DOHH2 (cell line): Measurements from ENCODE around the gene ASIC3.

Experiments
- H3F3A ChIP-seq: fragments of 200-600 bp; sonication (generic), shearing (Covaris generic); 2 replicates; pipeline ENCODE4 v1.6.0; 2016; ENCODE audit warnings: antibody characterized with exemption, mild to moderate bottlenecking; ENCODE audit not compliant: control insufficient read depth, insufficient read depth
- H3K27ac ChIP-seq: fragments of 200-600 bp; sonication (generic); 2 replicates; pipeline ENCODE4 v1.5.1; 2014; ENCODE audit warnings: low read depth, mild to moderate bottlenecking, low read length, moderate library complexity
- H3K27me3 ChIP-seq: fragments of 200-600 bp; sonication (generic); 2 replicates; pipeline ENCODE4 v1.6.1; 2014; ENCODE audit warnings: mild to moderate bottlenecking, low read length, mixed read lengths; ENCODE audit not compliant: control insufficient read depth
- H3K36me3 ChIP-seq: fragments of 200-600 bp; sonication (generic); 2 replicates; pipeline ENCODE4 v1.6.1; 2014; ENCODE audit warnings: mild to moderate bottlenecking, low read length, moderate library complexity, mixed read lengths; ENCODE audit not compliant: control insufficient read depth
- H3K4me1 ChIP-seq: fragments of 200-600 bp; sonication (generic); 2 replicates; pipeline ENCODE4 v1.6.1; 2014; ENCODE audit warnings: mild to moderate bottlenecking, low read length, mixed read lengths; ENCODE audit not compliant: control insufficient read depth
- H3K4me2 ChIP-seq: fragments of 200-600 bp; sonication (generic); 2 replicates; pipeline ENCODE4 v1.6.0; 2014; ENCODE audit warnings: mild to moderate bottlenecking, low read length, moderate library complexity
- H3K4me3 ChIP-seq: fragments of 200-600 bp; sonication (generic); 2 replicates; pipeline ENCODE4 v1.5.1; 2014; ENCODE audit warnings: mild to moderate bottlenecking, low read length, mixed read lengths
- H3K79me2 ChIP-seq: fragments of 200-600 bp; sonication (generic); 2 replicates; pipeline ENCODE4 v1.6.1; 2014; ENCODE audit warnings: mild to moderate bottlenecking, low read length, mixed read lengths; ENCODE audit not compliant: control insufficient read depth
- H3K9me2 ChIP-seq: fragments of 200-600 bp; sonication (generic); replicated peaks from 2 replicates; pipeline ENCODE4 v1.6.1; 2014; ENCODE audit warnings: mild to moderate bottlenecking, low read length, mixed read lengths; ENCODE audit not compliant: control insufficient read depth
- H3K9me3 ChIP-seq: fragments of 200-600 bp; sonication (generic); 2 replicates; pipeline ENCODE4 v1.6.1; 2014; ENCODE audit warnings: antibody characterized with exemption, low read length, mixed read lengths; ENCODE audit not compliant: control insufficient read depth, insufficient read depth
- H4K20me1 ChIP-seq: fragments of 200-600 bp; sonication (generic); 2 replicates; pipeline ENCODE4 v1.6.0; 2014; ENCODE audit warnings: low read depth, mild to moderate bottlenecking, antibody characterized with exemption, low read length, moderate library complexity; ENCODE audit not compliant: control insufficient read depth, insufficient read depth
- CTCF ChIP-seq: fragments of 200-600 bp; sonication (generic); IDR thresholded peaks from one replicate; pipeline ENCODE4 v1.5.1; 2014; ENCODE audit warnings: antibody characterized with exemption, mild to moderate bottlenecking, low read depth, low read length; ENCODE audit not compliant: poor library complexity, severe bottlenecking
- EZH2phosphoT487 ChIP-seq: fragments of 200-600 bp; sonication (generic); IDR thresholded peaks from 2 replicates; pipeline ENCODE4 v1.6.1; 2017; ENCODE audit warnings: borderline replicate concordance, mild to moderate bottlenecking, antibody characterized with exemption, low read length, moderate library complexity, mixed read lengths

Gene ASIC3

GRCh38 chr7:151066273-151066974 is 18.1 kb downstream of the ASIC3 start:
- Histone ChIP-seq H3F3A (no peaks in the 10 kb centered on the region), H3K79me2 (peaks cover 11% of the 10 kb centered on the region), H3K27me3 (no peaks in the 10 kb centered on the region), H3K9me2 (no peaks in the 10 kb centered on the region), H3K36me3 (peaks cover 83% of the 10 kb centered on the region), H3K9me3 (no peaks in the 10 kb centered on the region), H3K4me1 (peaks cover under 1% of the 10 kb centered on the region; the same call in 1 of the 2 replicates), H4K20me1 (no peaks in the 10 kb centered on the region), H3K4me3 (no peak overlapping the region), H3K4me2 (no peak overlapping the region), H3K27ac (no peak overlapping the region)
- no peak for TF ChIP-seq EZH2phosphoT487
- TF ChIP-seq CTCF: no peak

GRCh38 chr7:151068069-151068773 is 19.9 kb downstream of the ASIC3 start:
- no peaks in the 10 kb centered on the region; the same call in 1 of the 2 replicates for H3F3A ChIP-seq
- H3K4me3 ChIP-seq: no peak overlapping the region
- H3K79me2 ChIP-seq: no peaks in the 10 kb centered on the region
- H3K4me2 ChIP-seq: no peak overlapping the region
- H3K9me2 ChIP-seq: no peaks in the 10 kb centered on the region
- no peaks in the 10 kb centered on the region for H3K9me3 ChIP-seq
- H3K27ac ChIP-seq: no peak overlapping the region
- no peaks in the 10 kb centered on the region for H4K20me1 ChIP-seq
- no peaks in the 10 kb centered on the region for H3K4me1 ChIP-seq
- no peaks in the 10 kb centered on the region for H3K27me3 ChIP-seq
- H3K36me3 ChIP-seq: peaks cover 74% of the 10 kb centered on the region
- TF ChIP-seq EZH2phosphoT487: no peak
- TF ChIP-seq CTCF: no peak

- Histone ChIP-seq H3K4me3 (no peak overlapping the region), H3K79me2 (no peaks in the 10 kb centered on the region), H3K9me2 (no peaks in the 10 kb centered on the region), H3K36me3 (peaks cover 80% of the 10 kb centered on the region), H4K20me1 (no peaks in the 10 kb centered on the region), H3K9me3 (no peaks in the 10 kb centered on the region), H3K27me3 (no peaks in the 10 kb centered on the region), H3K4me2 (no peak overlapping the region), H3K27ac (no peak overlapping the region), H3F3A (no peaks in the 10 kb centered on the region; the same call in 1 of the 2 replicates), H3K4me1 (no peaks in the 10 kb centered on the region)
- TF ChIP-seq EZH2phosphoT487 (no peak), CTCF (no peak)
These were observed 21.7 kb downstream of the ASIC3 start for GRCh38 chr7:151069841-151070573.
